ENCODE results near the gene MBNL2.
A peak's percentile ranks its signal among the peaks of the same experiment; 100 is the strongest.

Gene MBNL2

DNA sequence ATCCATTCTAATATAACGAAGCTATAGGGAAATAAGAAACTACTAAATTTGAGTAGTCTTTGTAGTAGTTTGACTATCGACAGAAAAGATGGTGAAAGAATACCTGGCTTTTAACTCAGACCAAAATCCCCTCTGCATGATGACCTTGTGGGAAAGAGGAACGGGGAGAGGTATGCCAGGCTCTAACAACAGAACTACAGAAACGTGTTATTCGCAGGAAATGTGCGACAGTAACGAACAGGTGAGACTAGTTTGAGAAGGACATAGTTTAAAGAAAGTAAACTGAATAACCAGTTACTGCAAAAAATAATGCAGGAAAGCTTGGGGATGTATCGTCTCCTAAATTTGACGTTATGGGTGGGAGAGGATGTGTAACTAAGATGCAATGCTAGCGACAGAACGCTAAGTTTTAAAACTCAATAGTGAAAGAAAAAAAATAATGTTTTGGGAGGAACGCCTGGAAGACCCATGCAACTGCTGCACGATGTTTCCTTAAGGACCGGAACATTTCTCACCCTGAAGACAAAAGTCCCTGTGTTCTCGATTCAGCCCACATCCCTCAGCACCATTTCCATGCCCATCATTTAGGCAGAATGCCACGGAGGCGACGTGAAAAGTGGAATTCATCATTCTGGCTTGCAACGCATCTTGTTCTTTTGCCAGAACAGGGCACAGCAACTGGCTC is 210.2 kb downstream of the MBNL2 start:
- DNase-seq: no peak

DNA sequence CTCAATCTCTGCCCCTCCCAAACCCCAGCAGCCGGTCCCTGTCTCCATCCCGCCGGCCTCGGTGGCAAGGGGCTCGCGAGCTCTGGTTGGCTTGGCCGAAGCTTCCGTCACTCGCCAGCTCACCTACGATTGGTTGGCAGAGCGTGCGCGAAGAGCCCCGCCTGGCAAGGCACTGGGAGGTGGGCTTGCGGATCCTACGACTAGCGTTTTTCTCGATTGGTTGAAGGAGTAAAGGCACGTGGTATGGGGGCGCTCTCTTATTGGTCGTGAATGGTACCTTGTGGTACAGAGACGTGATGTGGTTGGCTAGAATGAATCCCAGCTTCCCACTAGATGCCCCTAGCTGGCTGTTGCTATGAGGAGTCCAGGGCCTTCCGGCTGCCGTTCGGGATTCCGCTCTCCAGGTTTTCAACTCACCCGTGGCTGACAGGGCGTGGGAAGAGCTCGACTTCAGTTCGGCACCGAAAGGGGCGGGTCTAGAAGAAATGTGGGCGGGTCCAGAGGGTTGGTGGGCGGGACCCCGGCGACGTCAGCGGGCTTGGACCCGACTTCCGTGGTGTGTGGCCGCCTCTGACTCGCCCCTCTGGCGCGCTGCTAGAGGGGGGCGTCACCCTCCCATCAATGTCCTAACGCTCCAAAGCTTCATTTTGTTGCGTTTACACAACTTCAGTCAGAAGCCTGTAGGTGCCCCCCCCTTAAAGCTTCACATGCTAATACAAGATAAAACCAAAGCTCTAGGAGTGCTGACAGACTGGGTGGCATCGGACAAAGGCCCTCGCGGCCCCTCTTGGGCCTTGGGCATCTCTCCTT is 211.0 kb downstream of the MBNL2 start:
- DNase-seq: peak; percentile 96 to 98

DNA sequence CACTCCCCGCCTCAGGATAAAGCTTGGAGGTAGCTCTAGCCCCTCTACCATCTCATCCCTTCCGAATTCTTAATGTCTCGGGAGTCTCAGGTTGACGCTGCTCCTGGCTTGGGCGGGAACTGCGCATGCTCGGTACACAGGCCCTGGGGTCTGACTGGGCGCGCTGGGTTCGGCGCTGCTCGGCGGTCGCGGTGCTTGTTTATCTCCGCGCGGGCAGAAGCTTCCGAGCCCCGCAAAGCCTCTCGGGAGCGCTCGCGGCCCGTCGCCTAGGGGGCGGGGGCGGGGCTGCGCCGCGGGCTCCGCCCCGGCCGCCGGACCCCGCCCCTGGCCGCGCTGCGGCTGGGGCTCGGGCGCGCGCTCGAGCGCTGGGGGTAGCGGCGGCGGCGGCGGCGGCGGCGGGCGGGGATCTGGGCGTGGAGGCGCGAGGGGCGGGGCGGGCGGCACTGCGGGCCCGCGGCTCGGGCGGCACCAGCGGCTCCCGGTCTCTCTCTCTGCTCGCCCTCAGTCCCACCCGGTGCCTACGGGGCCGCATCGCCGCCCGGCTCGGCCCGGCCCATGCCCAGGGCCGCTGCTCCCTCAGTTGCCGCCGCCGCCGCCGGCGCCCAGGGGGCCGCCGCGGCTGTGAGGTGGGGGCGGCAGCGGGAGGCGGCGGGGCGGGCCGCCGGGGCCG is 211.7 kb downstream of the MBNL2 start, which contains the start of gene RAP2A:
TSS of gene RAP2A (plus strand) at position 443 of the 670 bp plus-strand sequence. CDS start 302 bp downstream, outside the sequence.
- peak; percentile 82 to 88 for DNase-seq

DNA sequence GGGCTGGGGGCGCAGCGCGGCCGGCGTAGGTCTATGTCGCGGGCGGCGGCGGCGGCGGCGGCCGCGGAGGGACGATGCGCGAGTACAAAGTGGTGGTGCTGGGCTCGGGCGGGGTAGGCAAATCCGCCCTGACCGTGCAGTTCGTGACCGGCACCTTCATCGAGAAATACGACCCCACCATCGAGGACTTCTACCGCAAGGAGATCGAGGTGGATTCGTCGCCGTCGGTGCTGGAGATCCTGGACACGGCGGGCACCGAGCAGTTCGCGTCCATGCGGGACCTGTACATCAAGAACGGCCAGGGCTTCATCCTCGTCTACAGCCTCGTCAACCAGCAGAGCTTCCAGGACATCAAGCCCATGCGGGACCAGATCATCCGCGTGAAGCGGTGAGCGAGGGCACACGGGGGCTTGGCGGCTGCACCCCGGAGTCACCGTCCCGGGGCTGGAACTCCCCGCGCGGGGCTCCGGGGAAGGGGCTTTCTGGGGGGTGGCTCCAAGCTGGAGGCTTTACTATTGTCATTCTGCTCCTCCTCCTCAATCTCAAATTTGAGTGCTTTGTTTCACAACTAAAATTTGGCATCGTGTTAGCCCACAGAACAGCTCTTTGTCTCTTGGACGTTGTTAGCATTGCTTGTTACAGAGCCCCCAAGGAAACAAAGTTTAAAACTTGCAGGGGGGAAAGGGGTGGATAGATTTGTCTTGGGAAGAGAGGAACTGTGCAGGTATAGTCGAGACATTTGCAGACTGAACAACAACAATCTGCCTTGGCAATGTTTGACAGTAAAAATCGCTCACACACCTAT is 212.5 kb downstream of the MBNL2 start:
- peak; percentile 14 to 15 for DNase-seq

DNA sequence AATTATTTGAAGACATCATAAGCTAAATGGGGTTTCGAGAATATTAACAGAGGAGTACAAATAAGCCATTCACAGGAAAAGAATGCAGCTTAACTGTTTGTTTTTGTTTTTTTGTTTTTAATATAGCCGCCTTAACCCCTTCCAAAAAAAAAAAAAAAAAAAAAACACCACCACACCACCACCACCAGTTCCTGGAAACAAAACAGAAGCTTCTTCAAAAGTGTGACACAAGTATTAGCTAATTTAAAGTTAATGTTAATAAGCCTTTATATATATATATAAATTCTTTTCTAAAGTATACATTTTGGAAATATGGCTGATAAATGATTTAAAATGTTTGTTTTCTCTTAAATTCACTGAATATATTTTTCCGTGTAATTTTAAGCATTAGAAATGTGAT is 213.2 kb downstream of the MBNL2 start:
- DNase-seq: no peak

DNA sequence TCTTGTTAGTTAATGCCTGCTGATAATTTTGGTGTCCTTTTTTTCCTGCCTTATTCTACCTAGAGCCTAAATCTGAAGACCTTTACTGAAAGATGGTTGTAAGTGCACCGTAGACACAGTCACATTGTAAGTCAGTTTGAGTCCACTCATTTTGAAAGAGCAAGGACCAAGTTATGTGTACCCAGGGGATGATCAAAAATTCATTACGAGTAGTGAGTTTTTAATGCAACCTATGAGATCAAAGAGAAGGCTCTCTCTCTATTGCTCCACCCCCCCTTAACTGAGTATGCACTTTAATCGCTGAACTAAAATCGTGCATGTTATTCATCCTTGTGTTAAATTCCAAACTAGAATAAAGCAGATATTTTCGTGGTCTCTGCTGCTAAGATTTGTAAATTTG is 213.7 kb downstream of the MBNL2 start:
- no peak for DNase-seq

DNA sequence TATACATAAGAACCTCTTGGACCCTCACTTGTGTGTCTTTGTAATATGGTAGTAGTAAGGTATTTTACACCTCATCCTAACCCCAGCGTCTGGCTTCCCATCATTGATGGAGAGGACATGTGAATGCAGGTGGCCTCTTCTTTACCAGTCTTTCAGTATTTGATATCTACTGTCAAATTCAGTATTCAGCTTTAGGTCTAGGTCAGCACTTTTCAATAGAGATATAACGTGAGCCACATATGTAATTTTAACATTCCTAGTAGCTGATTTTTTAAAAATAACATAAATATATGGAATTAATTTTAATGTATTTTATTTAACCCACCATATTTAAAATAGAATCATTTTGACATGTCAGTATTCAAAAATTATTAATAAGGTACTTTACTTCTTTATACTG is 214.7 kb downstream of the MBNL2 start:
- no peak for DNase-seq

DNA sequence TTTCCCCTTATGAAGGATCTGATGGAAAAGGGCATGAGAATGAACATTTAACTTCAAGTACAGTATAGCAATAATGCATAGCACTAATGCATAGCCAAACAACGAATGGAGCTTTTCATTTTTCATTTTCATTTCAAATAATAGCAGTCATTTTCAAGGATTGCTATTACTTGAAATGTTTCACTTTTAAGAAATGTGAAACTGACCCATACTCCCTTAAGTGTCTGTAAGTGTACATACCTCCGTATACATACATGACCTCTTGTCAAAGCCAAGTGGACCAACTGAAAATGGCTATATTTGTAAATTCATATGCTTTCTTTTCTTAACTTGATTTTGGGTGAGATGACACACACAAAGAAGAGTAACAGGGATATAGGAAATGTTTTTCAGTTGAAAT is 215.6 kb downstream of the MBNL2 start:
- DNase-seq: no peak

DNA sequence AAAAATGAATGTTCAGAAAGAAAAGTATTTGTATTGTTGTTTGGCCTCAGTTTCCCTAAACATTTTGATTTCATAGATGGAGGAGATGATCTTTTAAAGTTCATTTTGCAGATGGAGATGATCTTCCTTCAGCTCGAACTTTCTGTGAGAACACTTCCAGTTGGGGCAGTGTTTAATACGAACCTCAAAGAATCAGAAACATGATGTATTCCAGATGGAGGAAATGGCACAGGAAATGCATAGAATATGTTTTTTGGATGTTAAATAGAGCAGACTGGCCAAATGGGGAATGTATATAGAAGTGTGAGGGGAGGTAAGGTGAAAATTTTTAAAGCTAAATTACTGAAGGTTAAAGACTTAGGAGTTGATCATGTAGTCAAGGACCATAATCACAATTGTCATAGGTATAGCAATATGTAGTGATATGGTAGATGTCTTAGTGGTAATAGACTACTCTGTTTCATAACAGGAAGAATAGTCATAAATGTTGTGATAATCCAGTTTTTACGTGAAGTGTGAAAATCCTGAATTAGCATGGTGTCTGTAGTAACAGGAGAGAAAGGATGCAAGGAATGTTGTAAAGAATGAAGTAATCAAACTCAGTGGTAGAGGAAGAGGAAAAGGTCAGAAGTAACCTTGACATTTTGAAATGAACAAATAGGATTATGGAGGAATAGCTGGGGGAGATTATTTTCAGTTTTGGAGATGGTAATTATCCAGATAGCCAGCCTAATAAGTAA is 216.9 kb downstream of the MBNL2 start:
- no peak for DNase-seq

DNA sequence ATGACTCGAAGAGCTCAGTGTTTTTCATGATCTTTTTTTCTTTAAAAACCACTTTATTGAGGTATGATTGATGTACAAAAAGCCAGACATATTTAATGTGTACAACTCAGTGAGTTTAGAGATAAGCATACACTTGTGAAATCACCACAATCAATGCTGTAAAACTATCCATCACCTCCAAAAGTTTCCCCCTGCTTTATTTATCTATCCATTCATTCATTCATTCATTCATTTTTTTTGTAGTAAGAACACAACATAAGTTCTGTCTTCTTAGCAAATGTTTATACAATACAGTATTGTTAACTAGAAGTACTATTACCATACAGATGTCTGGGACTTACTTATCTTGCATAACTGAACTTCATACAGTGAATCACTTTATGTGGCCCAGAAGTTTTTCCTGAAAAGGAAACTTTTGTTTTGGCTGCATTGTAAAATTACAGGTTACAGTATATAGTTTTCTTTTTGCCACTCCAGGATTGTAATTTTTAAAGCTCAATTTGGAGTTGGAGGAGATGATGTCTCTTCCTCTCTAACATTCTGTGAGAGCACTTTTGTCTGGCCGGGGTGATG is 218.6 kb downstream of the MBNL2 start:
- no peak for DNase-seq

DNA sequence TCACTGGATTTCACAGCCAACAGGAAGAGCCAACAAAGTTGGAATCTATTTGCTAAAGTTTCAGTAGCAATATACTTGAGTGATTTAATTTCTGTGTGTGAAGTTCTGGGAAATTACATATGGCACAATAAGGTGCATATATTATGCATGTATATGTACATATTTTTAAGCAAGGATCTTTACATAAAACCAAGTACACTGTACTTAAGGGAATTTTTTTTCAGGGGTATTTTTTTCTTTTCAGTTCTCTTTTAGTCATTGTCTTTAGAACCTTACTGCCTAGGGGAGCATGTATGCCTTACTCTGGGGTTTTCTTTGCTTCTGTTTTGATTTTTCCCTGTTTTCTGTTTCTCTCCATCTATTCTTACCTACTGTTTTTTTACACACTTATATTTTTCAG is 219.2 kb downstream of the MBNL2 start:
- DNase-seq: no peak

Measured in activated CD4-positive, alpha-beta T cell treated with anti-CD3 and anti-CD28 coated beads, Interleukin-2, amount 50 U/mL, for 4 hours (primary cell).